ENCODE results near the gene M6PR. TPM values are rescaled to one million over a fixed set of nuclear protein-coding genes. Genes with fewer than 3 reads are reported as not detected.
A peak's percentile ranks its signal among the peaks of the same experiment; 100 is the strongest.

Gene M6PR
- total RNA-seq, 2 experiments from 2014 or later: 199 to 206 TPM

DNA sequence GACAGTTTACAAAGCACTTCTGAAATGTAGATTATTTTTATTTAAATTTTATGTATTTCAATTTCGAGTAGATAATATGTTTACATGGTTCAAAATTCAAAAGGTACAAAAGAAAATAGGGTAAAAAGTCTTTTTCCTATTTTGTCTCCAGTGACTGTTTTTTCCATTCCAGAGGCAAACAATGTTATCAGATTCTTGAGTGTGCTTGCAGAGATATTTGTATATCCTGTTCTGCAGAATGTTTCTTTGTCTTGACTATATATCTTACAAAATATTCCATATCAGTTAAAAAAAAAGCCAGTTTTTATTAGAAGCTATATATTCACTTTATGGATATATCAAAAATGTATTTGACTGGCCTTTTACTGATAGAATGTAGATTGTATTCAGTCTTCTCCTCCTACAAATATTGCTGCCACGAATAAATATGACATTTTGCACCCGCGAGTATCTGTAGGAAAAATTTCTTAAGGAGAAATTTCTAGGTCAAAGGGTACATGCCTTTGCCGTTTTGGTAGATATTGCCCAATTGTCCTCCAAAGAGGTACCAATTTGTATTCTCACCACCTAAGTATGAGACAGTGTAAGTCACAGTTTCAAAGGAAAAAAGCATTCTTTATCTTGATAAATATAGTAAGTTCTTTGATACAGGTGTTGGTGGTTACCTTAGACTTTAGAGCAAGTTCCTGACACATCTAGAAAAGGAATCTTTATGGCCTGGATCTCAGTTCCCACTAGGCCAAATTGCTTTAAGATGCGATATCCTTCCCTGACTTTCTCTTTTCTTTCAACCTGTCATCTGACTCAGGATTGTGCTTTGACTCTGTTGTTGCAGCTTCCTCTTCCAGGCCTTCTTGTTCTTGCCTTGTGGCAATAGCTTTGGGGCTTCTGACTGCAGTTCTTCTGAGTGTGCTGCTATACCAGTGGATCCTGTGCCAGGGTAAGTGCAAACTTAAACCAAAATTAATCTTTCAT, 42.2 kb upstream of the M6PR start:
- peak overlapping the region; percentile 74 for H3K4me3 Mint-ChIP-seq

GRCh38 chr12:8989413-8989812, 40.0 kb upstream of the M6PR start, which contains the start of gene KLRG1:
Gene KLRG1, plus strand, starts transcription at chr12:8989546. Its CDS starts 90 bp downstream, at chr12:8989636.
- H3K9me3 Mint-ChIP-seq: peaks cover 5% of the 10 kb centered on the region
- ChIA-PET CTCF (interaction anchor here (1.4 to 1.9 kb wide), 2 partner anchors 38 to 60 kb away, joined by 5 to 6 read pairs; no protein-coding TSS in a partner anchor), POLR2A (interaction anchor here (0.7 kb wide), 1 partner anchor 35 kb away, joined by 3 read pairs; no protein-coding TSS in a partner anchor)
- peaks cover 60% of the 10 kb centered on the region for H3K4me1 Mint-ChIP-seq (ENCODE audit: low read depth)
- H3K27ac Mint-ChIP-seq: peak within 1 kb of the TSS; percentile 83
- ATAC-seq: peak; percentile 56
- no peak for TF ChIP-seq CTCF (IDR thresholded peaks at IDR 0.05)
- peak; percentile 49 for DNase-seq
- H3K27me3 Mint-ChIP-seq: no peaks in the 10 kb centered on the region
- intact Hi-C loops (cut with micrococcal nuclease): no loop called here
- H3K4me3 Mint-ChIP-seq: peak within 1 kb of the TSS; percentile 44
- peaks cover 10% of the 10 kb centered on the region for H3K36me3 Mint-ChIP-seq (ENCODE audit: low read depth)

More for the DNA sequence above, 42.2 kb upstream of the M6PR start:
- no peak for DNase-seq
- H3K27me3 Mint-ChIP-seq: no peaks in the 10 kb centered on the region
- intact Hi-C loops (cut with micrococcal nuclease): loop anchor here (5.0 kb wide), 1 partner anchor 36 kb away; no protein-coding TSS in a partner anchor
- peak; percentile 22 for ATAC-seq
- ChIA-PET CTCF (interaction anchor here (1.2 to 3.2 kb wide), 4 partner anchors 41 to 58 kb away, joined by 3 to 18 read pairs (median 8); partner anchors contain the start of gene M6PR), POLR2A (interaction anchor here (1.5 kb wide), 1 partner anchor 33 kb away, joined by 3 read pairs; no protein-coding TSS in a partner anchor)
- peaks cover 2% of the 10 kb centered on the region for H3K9me3 Mint-ChIP-seq
- H3K27ac Mint-ChIP-seq: peak overlapping the region; percentile 81
- no peak for TF ChIP-seq CTCF (IDR thresholded peaks at IDR 0.05)
- peaks cover 9% of the 10 kb centered on the region for H3K36me3 Mint-ChIP-seq (ENCODE audit: low read depth)
- peaks cover 63% of the 10 kb centered on the region for H3K4me1 Mint-ChIP-seq (ENCODE audit: low read depth)

GRCh38 chr12:8987685-8988084, 38.2 kb upstream of the M6PR start:
- H3K36me3 Mint-ChIP-seq (ENCODE audit: low read depth): peaks cover 9% of the 10 kb centered on the region
- ATAC-seq: peak; percentile 33
- H3K4me1 Mint-ChIP-seq (ENCODE audit: low read depth): peaks cover 57% of the 10 kb centered on the region
- H3K4me3 Mint-ChIP-seq: no peak overlapping the region
- ChIA-PET POLR2A (interaction anchor here (0.7 to 1.3 kb wide), 2 partner anchors 37 to 38 kb away, joined by 3 to 5 read pairs; partner anchors contain the start of gene M6PR), CTCF (interaction anchor here (0.7 to 1.4 kb wide), 5 partner anchors 9 to 51 kb away, joined by 4 to 6 read pairs (median 4); partner anchors contain the start of gene M6PR)
- H3K27me3 Mint-ChIP-seq: no peaks in the 10 kb centered on the region
- H3K9me3 Mint-ChIP-seq: peaks cover 8% of the 10 kb centered on the region
- TF ChIP-seq CTCF (IDR thresholded peaks at IDR 0.05): no peak
- intact Hi-C loops (cut with micrococcal nuclease): no loop called here
- no peak for DNase-seq
- H3K27ac Mint-ChIP-seq: peak overlapping the region; percentile 71

DNA sequence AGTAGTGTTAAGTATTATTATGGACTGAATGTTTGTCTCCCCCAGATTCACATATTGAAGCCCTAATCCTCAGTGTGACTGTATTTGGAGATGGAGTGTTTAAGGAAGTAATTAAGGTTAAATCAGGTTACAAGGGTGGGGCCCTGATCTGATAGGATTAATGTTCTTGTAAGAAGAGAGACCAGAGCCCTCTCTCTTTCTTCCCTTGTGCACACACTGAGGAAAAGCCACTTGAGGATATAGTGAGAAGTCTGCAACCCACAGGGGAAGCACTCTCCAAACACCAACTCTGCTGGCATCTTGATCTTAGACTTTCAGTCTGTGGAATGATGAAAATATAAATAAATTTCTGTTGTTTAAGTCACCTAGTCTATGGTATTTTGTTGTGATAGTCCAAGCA, 37.7 kb upstream of the M6PR start:
- ChIA-PET POLR2A (interaction anchor here (0.6 to 1.3 kb wide), 3 partner anchors 9 to 38 kb away, joined by 3 to 5 read pairs (median 3); partner anchors contain the start of gene M6PR), CTCF (interaction anchor here (1.3 to 1.4 kb wide), 3 partner anchors 9 to 50 kb away, joined by 4 to 6 read pairs (median 4); partner anchors contain the start of gene M6PR)
- no peaks in the 10 kb centered on the region for H3K27me3 Mint-ChIP-seq
- H3K4me1 Mint-ChIP-seq (ENCODE audit: low read depth): peaks cover 54% of the 10 kb centered on the region
- H3K9me3 Mint-ChIP-seq: peaks cover 8% of the 10 kb centered on the region
- no peak for TF ChIP-seq CTCF (IDR thresholded peaks at IDR 0.05)
- intact Hi-C loops (cut with micrococcal nuclease): no loop called here
- ATAC-seq (no peak), DNase-seq (no peak)
- H3K36me3 Mint-ChIP-seq (ENCODE audit: low read depth): peaks cover 9% of the 10 kb centered on the region
- H3K27ac Mint-ChIP-seq: peak overlapping the region; percentile 71
- no peak overlapping the region for H3K4me3 Mint-ChIP-seq

Measured in activated CD8-positive, alpha-beta T cell treated with anti-CD3 and anti-CD28 coated beads for 36 hours (primary cell).